Endothelial cell of umbilical vein (primary cell): ENCODE results near the gene ZBTB20. TPM values are rescaled to one million over a fixed set of nuclear protein-coding genes. Genes with fewer than 3 reads are reported as not detected.

Source experiments
- BruUV-seq: library from RNA; stranded (reverse); fragments of 400-500 nt; replicated peaks from 2 replicates; lab custom pipeline; 2021; lab: Mats Ljungman, UMichigan
- CTCF ChIA-PET: fragments of 300-600, 350-600 bp; sonication (Branson Sonifier 250); formaldehyde crosslinking; loops from one replicate; lab custom pipeline; 2021; ENCODE audit warnings: antibody characterized with exemption, inconsistent platforms; lab: Charles Lee
- POLR2A ChIA-PET: fragments of 300-600, 350-600 bp; sonication (Branson Sonifier 250); formaldehyde crosslinking; loops from one replicate; lab custom pipeline; 2021; ENCODE audit warnings: antibody characterized with exemption, inconsistent platforms; lab: Charles Lee
- DNase-seq: peaks from one replicate; pipeline ENCODE4 v3.0.0-alpha.2; 2011; ENCODE audit warnings: low read depth, low spot score
- FAIRE-seq: peaks from 2 replicates; lab custom pipeline; 2011; peaks lifted over from hg19 to GRCh38; lab: Jason Lieb, UNC
- H2AFZ ChIP-seq: 2 replicates; pipeline ENCODE4 v1.6.0; 2012; ENCODE audit warnings: low read depth, low read length, control low read depth, inconsistent platforms
- H3K27ac ChIP-seq: 2 replicates; pipeline ENCODE4 v1.5.1; 2011; ENCODE audit warnings: low read depth, mild to moderate bottlenecking, control low read depth, low read length, moderate library complexity; ENCODE audit not compliant: insufficient read depth
- H3K27me3 ChIP-seq, 2 experiments: 2 replicates each; pipeline versions ENCODE4 v1.6.0 to v1.6.1; 2011; ENCODE audit warnings: low read length in 2 of 2, mixed read lengths in 1 of 2; ENCODE audit not compliant: control insufficient read depth in 2 of 2, insufficient read depth in 2 of 2
- H3K36me3 ChIP-seq, 2 experiments: 2 replicates in 1 of 2; 3 replicates in 1 of 2; pipeline ENCODE4 v1.5.1; 2011; ENCODE audit warnings: low read length in 2 of 2, mild to moderate bottlenecking in 1 of 2, moderate library complexity in 1 of 2; ENCODE audit not compliant: control insufficient read depth in 2 of 2, insufficient read depth in 2 of 2; ENCODE audit errors: extremely low read depth in 1 of 2
- H3K4me1 ChIP-seq: 3 replicates; pipeline ENCODE4 v1.5.1; 2011; ENCODE audit warnings: mild to moderate bottlenecking, low read length; ENCODE audit not compliant: control insufficient read depth, insufficient read depth; ENCODE audit errors: extremely low read depth
- H3K4me2 ChIP-seq: 2 replicates; pipeline ENCODE4 v1.6.1; 2011; ENCODE audit warnings: low read length, control low read depth, mixed read lengths; ENCODE audit not compliant: insufficient read depth
- H3K4me3 ChIP-seq, 3 experiments: fragments of 200-600 bp in 1 of 3; sonication (generic), shearing (Covaris generic) in 1 of 3; replicated peaks in 1 of 3; 2 replicates each; pipeline ENCODE4 v1.5.1; 2011 to 2016; ENCODE audit warnings: control low read depth in 3 of 3, low read length in 3 of 3, mild to moderate bottlenecking in 2 of 3, inconsistent platforms in 1 of 3, low read depth in 1 of 3, moderate library complexity in 1 of 3; ENCODE audit not compliant: insufficient read depth in 1 of 3
- H3K79me2 ChIP-seq: 2 replicates; pipeline ENCODE4 v1.6.0; 2012; ENCODE audit warnings: low read length, inconsistent platforms; ENCODE audit not compliant: control insufficient read depth, insufficient read depth
- H3K9ac ChIP-seq: replicated peaks from 2 replicates; pipeline ENCODE3; 2011; ENCODE audit warnings: low read length, control low read depth; ENCODE audit not compliant: insufficient read depth; ENCODE audit errors: extremely low read depth
- H3K9me1 ChIP-seq: replicated peaks from 3 replicates; pipeline ENCODE4 v1.6.0; 2011; ENCODE audit warnings: mild to moderate bottlenecking, low read length; ENCODE audit not compliant: control insufficient read depth, insufficient read depth; ENCODE audit errors: extremely low read depth
- H3K9me3 ChIP-seq: replicated peaks from 2 replicates; pipeline ENCODE4 v1.5.1; 2012; ENCODE audit warnings: low read length, inconsistent platforms; ENCODE audit not compliant: control insufficient read depth, insufficient read depth
- H4K20me1 ChIP-seq: replicated peaks from 2 replicates; pipeline ENCODE3; 2011; ENCODE audit warnings: mild to moderate bottlenecking, low read length; ENCODE audit not compliant: control insufficient read depth, insufficient read depth; ENCODE audit errors: extremely low read depth
- CTCF ChIP-seq, 2 donors: IDR thresholded peaks; 1 replicate in 1 of 2; 2 replicates in 1 of 2; pipeline ENCODE4 v1.5.1; 2011; ENCODE audit warnings: low read length in 2 of 2, mild to moderate bottlenecking in 2 of 2, moderate library complexity in 2 of 2, control low read depth in 1 of 2, inconsistent platforms in 1 of 2, low read depth in 1 of 2; ENCODE audit not compliant: insufficient read depth in 1 of 2; ENCODE audit errors: extremely low read depth in 1 of 2
- EZH2 ChIP-seq: IDR thresholded peaks from 2 replicates; pipeline ENCODE4 v1.6.1; 2012; ENCODE audit warnings: borderline replicate concordance, low read depth, mild to moderate bottlenecking, moderate library complexity, low read length, inconsistent platforms; ENCODE audit not compliant: severe bottlenecking
- FOS ChIP-seq: IDR thresholded peaks from 2 replicates; pipeline ENCODE4 v1.6.1; 2011; ENCODE audit warnings: mild to moderate bottlenecking, low read length, moderate library complexity, borderline replicate concordance; ENCODE audit not compliant: insufficient read depth
- GATA2 ChIP-seq: IDR thresholded peaks from 2 replicates; pipeline ENCODE4 v1.7.0; 2011; ENCODE audit warnings: low read depth, mild to moderate bottlenecking, moderate library complexity, mixed read lengths, low read length; ENCODE audit not compliant: insufficient read length, insufficient read depth
- JUN ChIP-seq: IDR thresholded peaks from 2 replicates; pipeline ENCODE4 v1.6.1; 2011; ENCODE audit warnings: borderline replicate concordance, low read depth; ENCODE audit not compliant: insufficient read length, insufficient read depth
- MYC ChIP-seq: IDR thresholded peaks from one replicate; pipeline ENCODE4 v1.6.1; 2011; ENCODE audit warnings: mild to moderate bottlenecking, low read depth, low read length
- POLR2A ChIP-seq: IDR thresholded peaks from 2 replicates; pipeline ENCODE4 v1.6.1; 2012; ENCODE audit warnings: low read depth, mild to moderate bottlenecking, control low read depth, low read length
- POLR2AphosphoS5 ChIP-seq: IDR thresholded peaks from 2 replicates; pipeline ENCODE4 v1.6.1; 2012; ENCODE audit warnings: low read depth, mild to moderate bottlenecking, control low read depth, low read length, moderate library complexity; ENCODE audit not compliant: insufficient read depth
- dilution Hi-C: fragments of 300-500 bp; cut with MboI; formaldehyde crosslinking; loops from one replicate; pipeline ENCODE4 v1.15.0; 2019; ENCODE audit warnings: low sequenced_read_pairs; ENCODE audit not compliant: extremely low pct_ligation_motif_present
- intact Hi-C: fragments of 100-400 bp; cut with micrococcal nuclease; formaldehyde crosslinking; loops from one replicate; pipeline ENCODE4 v1.10.0; 2022
- polyA plus RNA-seq, 4 experiments: library from polyadenylated mRNA; depleted of rRNA in 3 of 4; stranded (reverse) in 3 of 4; unstranded in 1 of 4; fragments of >200 nt; gene quantifications; 2 replicates each; pipeline versions ENCODE4 v1.2.1 to v1.2.3, GENCODE V29; 2011 to 2012; ENCODE audit warnings: missing spikeins in 1 of 4
- total RNA-seq: library from RNA; stranded (reverse); gene quantifications from 2 replicates; pipeline ENCODE4 v1.2.3, GENCODE V29; 2021
- TF ChIP-seq, protein P1 (sequence below): IDR thresholded peaks from 2 replicates; pipeline ENCODE4 v1.6.1; 2011; ENCODE audit not compliant: insufficient read depth, insufficient read length

Gene ZBTB20
- total and polyA plus RNA-seq, 2 donors (not counting 3 experiments of a cell fraction or from before 2014, with no cell fraction given): 2.1 to 20.5 TPM

GRCh38 chr3:114363554-114364202 is 783.4 kb downstream of the ZBTB20 start:
- ChIA-PET CTCF (interaction anchor here (0.6 to 3.2 kb wide), 17 partner anchors 11 to 1451 kb away, joined by 3 to 14 read pairs (median 3); no protein-coding TSS in a partner anchor), POLR2A (no interaction called here)
- FAIRE-seq (no peak), DNase-seq (no peak)
- Histone ChIP-seq H3K9ac (no peak overlapping the region), H3K4me3 (no peak overlapping the region), H3K4me1 (no peaks in the 10 kb centered on the region), H3K36me3 (no peaks in the 10 kb centered on the region), H3K27ac (no peak overlapping the region), H3K9me1 (no peaks in the 10 kb centered on the region), H3K9me3 (no peaks in the 10 kb centered on the region), H4K20me1 (no peaks in the 10 kb centered on the region), H2AFZ (no peak overlapping the region), H3K27me3 (no peaks in the 10 kb centered on the region), H3K79me2 (no peaks in the 10 kb centered on the region), H3K4me2 (no peak overlapping the region)
- dilution Hi-C loops: no loop called here
- TF ChIP-seq MYC (no peak), POLR2AphosphoS5 (no peak), POLR2A (no peak), FOS (no peak), EZH2 (no peak), CTCF (IDR thresholded peaks at IDR 0.05; ENCODE audit: extremely low read depth in 1 of 2, insufficient read depth in 1 of 2, low read depth in 1 of 2, low read length in 2 of 2) (no peak), GATA2 (no peak), JUN (no peak)
- TF ChIP-seq, protein P1, sequence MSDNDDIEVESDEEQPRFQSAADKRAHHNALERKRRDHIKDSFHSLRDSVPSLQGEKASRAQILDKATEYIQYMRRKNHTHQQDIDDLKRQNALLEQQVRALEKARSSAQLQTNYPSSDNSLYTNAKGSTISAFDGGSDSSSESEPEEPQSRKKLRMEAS: no peak
- BruUV-seq: no TSS peak
- intact Hi-C loops: loop anchor here (2.0 to 10.0 kb wide), 2 partner anchors 55 to 1451 kb away; no protein-coding TSS in a partner anchor
